ENCODE results near the gene ALK.

ALK gene

GRCh38 chr2:29900971-29901633 is 20.3 kb downstream of the ALK start:
- no peak for DNase-seq

DNA sequence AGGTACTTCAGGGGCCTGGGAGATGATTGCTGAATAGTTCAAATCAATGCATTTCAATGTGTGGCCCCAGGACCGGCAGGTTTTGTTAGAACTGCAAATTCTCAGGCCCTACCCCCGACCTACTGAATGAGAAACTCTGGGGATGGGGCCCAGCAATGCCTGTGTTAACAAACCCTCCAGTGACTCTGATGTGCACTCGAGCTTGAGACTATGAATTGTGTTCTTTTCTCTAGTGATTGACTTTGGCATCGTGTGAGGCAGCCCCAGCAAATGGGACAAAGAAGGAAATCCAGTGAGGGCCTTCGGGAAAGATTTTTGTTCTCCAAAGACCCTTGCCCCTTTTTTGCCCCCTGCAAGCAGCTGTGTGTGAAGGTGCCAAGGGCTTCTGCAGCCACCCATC is 22.4 kb downstream of the ALK start:
- no peak for DNase-seq

GRCh38 chr2:29894822-29895614 is 26.4 kb downstream of the ALK start:
- no peak for DNase-seq

DNA sequence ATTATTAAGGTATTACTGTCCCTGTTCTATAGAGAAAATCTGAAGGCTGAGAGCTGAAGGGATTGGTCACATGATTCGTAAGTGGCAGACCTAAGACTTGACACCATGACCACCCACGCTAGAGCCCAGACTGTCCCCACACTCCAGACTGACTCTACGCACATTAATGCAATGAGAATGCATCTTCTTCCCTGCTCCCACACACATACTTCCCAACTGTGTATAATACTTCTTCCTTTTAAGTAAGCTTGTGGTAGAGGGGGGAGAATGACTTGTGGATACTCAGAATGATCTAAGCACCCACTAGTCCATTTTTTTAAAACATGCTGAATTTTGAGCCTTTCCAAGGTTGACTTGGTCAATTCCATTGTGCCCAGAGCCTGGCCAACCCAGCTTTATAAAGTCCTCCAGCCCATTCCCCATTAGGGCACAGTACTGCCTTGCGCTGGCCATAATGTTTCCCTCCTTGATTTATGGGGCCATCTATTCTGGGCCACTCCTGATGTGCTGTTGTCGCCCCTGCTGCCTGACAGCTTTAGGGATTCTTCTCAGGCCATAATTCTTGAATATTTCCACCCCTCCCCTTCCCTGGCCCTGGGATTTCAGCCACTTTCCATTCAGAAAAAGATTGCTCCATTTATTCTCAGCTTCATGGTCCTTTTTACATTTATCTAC is 28.7 kb downstream of the ALK start:
- DNase-seq = no peak

DNA sequence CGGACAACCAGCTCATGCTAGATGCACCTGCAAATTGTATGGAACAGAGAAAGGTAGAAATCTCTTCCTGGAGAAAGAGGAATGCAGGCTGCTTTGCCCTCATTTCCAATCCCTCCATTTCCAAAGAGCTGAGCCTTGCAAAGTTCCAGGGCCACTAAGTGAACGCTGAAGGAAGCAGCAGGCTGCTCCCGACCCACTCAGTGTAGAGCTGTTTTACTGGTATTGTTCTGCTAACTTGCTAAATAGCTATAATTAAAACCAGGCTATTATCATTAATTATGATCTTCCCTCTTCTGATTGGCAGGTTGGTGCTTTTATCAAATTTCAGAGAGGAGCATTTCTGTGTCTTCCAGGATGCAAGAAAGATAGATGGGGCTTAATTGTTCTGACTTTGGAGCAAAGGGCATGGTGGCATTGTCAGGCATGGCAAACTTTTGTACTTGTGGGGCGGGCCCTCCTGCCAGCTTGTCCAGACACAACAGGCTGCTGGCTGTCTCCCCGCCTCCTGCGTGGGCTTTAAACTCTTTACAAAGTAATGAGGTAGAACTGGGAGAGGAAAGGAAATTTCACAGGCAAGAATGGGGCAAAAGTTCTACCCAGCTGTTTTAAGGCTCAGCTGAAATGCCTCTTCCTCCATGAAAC is 40.2 kb downstream of the ALK start:
- DNase-seq = no peak

DNA sequence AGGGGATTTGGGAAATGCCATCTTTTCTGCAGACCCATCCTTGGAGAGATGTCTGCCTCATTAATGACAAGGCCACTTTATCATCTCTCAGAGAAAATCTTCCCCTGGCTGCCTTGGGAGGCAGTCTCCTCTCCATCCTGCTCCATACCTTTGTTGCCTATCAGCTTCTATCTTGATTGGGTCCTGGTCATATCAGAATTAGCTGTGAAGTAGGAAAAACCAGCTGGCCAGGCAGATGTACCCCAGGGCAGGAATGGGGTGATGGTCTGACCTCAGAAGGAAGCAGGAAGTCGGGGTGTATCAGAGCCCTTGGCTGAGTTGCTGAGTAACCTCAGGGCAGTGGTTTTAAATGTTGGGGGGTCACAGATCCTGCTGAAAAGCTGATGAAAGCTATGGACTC is 41.3 kb downstream of the ALK start:
- no peak for DNase-seq

DNA sequence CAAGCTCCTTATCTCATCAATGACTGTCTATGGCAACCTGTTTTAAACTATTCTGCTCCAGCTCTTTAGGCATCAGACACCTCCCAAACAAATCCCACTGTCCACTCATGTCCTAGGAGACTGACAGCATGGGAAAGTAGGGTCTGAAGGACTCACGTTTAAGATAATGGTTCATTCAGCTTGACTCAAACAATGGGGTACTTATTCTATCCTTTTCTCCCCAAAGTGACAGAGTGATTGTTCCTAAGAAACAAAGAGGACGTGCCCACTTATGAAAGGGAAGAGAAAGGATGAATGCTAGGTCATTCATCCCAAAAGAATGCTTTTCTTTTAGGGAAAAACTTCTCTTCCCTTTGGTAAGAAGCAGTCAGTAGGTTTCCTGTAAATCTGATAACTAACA is 41.9 kb downstream of the ALK start:
- DNase-seq = no peak

GRCh38 chr2:29878898-29879297 is 42.5 kb downstream of the ALK start:
- DNase-seq = no peak

- DNase-seq = no peak
Measured at GRCh38 chr2:29876374-29876773, 45.0 kb downstream of the ALK start.

DNA sequence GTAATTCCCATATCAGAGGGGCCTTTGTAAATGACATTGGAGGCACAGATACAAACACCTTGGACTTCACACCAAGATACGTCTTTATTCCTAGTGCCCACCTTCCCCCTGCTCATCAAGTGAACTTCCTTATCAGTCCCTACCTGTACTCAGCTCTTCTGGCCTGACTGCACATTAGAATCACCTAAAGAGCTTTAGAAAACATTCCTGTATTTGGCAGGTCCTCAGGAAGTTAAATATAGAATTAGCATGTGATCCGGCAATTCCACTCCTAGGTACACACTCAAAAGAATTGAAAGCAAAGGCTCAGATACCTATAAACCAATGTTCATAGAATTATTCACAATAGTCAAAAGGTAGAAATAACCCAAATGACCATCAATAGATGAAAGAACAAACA is 46.6 kb downstream of the ALK start:
- DNase-seq = no peak

DNA sequence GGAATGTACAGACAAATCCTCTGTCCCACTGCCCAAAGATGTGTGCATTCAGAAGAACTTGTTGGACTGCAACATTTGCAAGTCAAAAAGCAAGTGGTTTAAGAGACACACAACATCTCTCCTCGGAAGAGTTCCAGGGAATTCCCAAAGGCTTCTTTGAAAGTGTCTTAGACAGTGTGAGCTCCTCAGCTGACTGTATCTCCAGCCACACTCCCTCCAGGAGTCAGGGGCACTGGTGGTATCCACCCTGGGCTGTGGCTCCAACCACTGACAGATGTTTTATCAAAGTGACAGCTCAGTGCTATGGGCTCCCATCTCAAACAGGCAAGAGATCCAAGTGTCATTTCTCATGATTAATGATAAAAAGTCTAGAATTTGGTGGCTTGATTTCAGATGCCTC is 48.5 kb downstream of the ALK start:
- DNase-seq = no peak

DNA sequence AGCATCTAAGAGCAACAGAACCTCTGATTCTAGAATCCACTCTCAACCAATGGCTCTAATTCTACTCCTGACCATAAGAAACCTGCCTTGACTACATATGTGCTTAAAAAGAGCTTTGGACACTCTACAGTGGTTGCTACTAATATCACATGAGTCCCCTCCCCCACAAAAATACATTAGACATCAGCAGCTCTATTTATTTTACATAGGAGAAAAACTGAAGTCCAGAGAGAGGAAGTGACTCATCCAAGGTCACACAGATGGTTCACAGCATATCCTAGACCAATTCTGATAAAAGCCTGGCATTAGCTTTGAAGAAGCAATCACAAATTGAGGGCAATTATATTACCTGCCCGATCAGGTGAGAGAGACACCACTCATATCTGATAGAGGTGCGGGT is 49.8 kb downstream of the ALK start:
- no peak for DNase-seq

- DNase-seq = no peak
Measured at GRCh38 chr2:29865512-29865911, 55.9 kb downstream of the ALK start.

- DNase-seq = no peak
Measured at GRCh38 chr2:29864988-29865387, 56.4 kb downstream of the ALK start.

GRCh38 chr2:29855924-29856639 is 65.3 kb downstream of the ALK start:
- no peak for DNase-seq

- no peak for DNase-seq
Measured at GRCh38 chr2:29850794-29851193, 70.6 kb downstream of the ALK start.

DNA sequence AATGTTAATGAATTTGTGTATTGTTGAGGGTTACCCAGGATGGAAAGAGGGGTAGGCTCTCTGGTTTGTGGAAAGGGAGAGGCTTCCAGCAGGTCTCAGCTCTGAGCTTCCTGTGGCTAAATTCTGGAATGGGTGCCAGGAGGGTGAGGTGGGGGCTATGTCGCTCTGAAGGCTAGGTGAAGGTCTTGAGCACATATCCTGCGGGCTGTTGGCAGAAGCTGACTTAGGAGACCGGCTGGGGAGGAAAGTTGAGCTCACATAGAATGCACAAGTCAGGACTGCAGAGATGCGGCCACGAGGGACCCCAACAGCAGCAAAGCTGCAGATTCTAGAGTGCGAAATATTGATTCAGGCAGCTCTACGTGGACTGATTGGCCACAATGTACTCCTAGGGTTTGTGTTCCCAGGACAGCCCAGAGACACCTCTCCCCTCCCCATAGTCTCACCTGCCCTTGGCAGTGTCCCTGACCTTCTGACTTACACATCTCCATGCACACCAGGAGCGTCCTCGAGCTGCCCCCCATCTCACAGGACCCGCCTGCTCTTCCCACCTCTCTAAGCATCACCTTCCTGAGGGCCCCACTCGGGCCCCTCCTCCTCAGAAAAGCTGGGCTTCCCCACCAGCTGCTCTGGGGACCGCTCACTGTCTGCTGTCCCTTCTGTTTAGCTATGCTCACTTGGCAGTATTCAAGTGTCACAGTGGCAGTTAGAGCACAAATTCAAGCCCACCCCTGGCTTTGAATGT is 72.6 kb downstream of the ALK start:
- DNase-seq = no peak

DNA sequence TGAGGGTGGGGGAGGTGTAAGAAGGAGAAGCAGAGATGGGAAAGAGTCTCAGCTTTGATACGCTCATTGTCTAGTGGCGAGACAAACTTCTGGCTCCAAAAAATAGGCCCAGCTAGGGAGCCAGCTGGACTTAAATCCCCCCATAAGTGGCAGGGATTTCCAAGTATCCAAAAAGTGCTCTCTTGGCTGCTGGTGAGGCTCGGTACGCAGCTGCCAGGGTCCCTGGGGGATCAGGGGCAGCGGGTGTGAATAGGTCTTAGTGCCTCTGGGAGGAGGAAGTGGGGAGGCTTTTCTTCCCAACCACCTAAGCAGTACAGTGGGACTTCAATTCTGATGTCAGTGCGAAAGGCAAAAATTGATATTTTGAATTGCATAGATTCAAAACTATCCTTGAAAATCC is 73.5 kb downstream of the ALK start:
- no peak for DNase-seq

- no peak for DNase-seq
Measured at GRCh38 chr2:29844713-29845326, 76.6 kb downstream of the ALK start.

DNA sequence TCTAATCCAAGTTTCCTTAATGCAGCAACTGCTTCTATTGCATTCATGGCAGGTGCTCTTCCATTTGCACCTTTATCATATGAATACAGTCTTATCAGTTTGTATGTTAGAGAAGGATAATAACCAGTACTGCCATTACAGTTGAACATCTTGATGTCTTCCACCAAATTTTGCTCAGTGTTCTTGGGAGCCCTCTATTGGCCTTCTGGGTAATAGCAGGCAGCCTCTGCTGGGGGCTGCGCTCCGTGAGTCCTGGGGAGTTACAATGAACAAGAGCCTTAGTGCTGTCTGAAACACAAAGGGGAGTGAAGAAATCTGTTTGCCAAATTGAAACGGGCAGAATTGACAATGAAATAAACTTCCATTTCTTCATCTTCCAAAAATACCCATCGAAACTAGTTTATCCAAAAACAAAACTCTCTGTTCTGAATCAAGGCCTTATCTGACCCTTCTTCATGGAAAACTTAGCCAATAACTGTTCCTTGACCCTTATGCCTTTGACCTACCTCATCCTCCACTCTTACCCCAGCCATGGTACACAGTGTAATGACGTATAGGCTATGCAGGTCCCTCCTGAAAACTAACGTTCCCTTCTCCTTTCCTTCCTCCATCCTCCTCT is 79.9 kb downstream of the ALK start:
- peak; percentile 21 for DNase-seq

DNA sequence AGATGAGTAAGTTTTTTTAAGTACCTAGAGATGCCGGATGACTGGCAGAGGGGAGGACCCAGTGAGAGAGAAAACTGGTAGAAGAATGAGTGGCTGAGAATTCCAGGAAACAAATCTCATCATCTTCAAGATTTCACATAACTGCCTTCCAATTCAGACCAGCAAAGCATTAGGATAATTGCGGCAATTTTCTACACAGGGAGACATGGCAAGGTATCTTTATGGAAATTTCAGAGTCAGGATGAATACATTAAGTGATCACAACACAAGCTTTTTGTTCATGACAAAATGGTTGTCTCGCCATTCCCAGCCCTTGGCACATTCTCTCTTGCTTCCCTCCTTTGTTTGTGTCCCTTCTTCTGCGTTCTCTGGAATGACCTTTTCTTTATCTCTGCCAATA is 82.1 kb downstream of the ALK start:
- no peak for DNase-seq
